IPS-20b (cell line): ENCODE measurements around the gene UBA7.
A peak's percentile ranks its signal among the peaks of the same experiment; 100 is the strongest.
"Not testable (repeated sequence)": the region's sequence is repeated elsewhere in the genome, so short reads cannot be mapped to it uniquely, and the experiment has no call there.

Experiments used
- H3K27ac ChIP-seq: one replicate; pipeline ENCODE4 v1.5.1; 2013; ENCODE audit warnings: low read length
- H3K27me3 ChIP-seq: 2 replicates; pipeline ENCODE4 v1.6.1; 2013; ENCODE audit warnings: mild to moderate bottlenecking, low read length, inconsistent platforms; ENCODE audit not compliant: insufficient read depth
- H3K36me3 ChIP-seq: 2 replicates; pipeline ENCODE4 v1.6.1; 2013; ENCODE audit warnings: low read depth, mild to moderate bottlenecking, inconsistent platforms, low read length, moderate library complexity; ENCODE audit not compliant: insufficient read depth
- H3K4me1 ChIP-seq: 2 replicates; pipeline ENCODE4 v1.6.1; 2013; ENCODE audit warnings: mild to moderate bottlenecking, control low read depth, inconsistent platforms, low read length, moderate library complexity; ENCODE audit not compliant: insufficient read depth
- H3K4me3 ChIP-seq: 2 replicates; pipeline ENCODE4 v1.5.1; 2013; ENCODE audit warnings: mild to moderate bottlenecking, low read length, inconsistent platforms
- H3K9ac ChIP-seq: 2 replicates; pipeline ENCODE4 v1.6.1; 2013; ENCODE audit warnings: low read depth, mild to moderate bottlenecking, inconsistent platforms, low read length, moderate library complexity
- H3K9me3 ChIP-seq: 2 replicates; pipeline ENCODE4 v1.6.1; 2013; ENCODE audit warnings: mild to moderate bottlenecking, low read depth, low read length, inconsistent platforms; ENCODE audit not compliant: insufficient read depth

UBA7 gene

DNA sequence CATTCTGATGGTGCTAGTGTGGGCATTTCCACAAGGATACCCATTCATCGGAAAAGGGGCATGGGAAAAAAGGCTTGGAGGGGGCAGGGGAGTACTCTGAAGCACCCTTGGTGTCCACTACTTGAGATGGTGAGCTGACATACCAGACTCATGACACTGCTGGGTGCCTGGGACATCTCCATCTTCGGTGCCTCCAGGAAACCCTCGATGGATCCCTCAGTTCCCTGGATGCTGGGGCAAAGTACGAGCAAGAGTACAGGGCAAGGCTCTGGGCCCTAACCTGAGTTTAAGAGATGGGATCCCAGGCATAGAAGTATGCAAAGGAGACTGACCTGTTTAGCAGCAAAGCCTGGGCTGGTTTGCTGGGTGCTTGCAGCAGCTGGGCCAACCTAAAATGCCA lies 22.2 kb downstream of the UBA7 start:
- no peak overlapping the region for H3K9ac ChIP-seq
- no peak overlapping the region for H3K4me3 ChIP-seq
- no peak overlapping the region for H3K27ac ChIP-seq
- no peaks in the 10 kb centered on the region for H3K9me3 ChIP-seq
- H3K27me3 ChIP-seq: no peaks in the 10 kb centered on the region
- H3K36me3 ChIP-seq: no peaks in the 10 kb centered on the region
- no peaks in the 10 kb centered on the region for H3K4me1 ChIP-seq

DNA sequence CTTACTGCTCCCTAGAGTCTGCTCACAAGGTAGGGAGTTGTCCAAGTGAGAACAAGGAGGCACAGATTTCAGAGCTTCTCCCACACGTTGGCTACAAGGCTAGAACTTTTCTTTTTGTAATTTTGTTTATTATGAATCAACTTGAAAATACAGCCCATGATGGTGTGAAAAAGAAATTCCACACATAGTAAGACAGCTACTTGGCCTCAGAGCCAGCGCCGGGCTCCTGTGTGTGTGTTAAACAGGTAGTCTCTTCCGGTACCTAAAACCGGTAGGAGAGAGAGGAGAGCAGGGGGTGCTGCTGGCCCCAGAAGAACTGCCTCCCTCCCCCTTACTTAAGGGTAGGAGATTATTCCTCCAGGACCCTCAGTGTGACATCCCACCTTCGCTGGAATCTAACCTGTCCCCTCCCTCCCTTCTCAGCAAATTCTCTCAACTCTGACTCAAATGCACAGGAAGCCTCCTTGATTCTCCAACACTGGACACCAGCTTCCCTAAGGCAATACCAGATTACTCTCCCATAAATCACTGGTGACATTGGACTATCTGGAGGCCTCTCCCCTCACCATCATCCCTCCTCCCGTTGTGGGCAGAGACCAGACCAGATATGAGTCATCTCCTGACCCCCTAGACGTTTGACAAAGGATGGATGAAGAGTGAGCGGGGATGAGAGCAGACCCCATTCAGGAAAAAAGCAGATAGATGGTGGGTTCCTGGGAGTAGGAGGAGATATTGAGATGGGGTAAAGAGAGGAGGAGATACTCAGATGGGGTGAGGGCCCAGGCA lies 22.9 kb downstream of the UBA7 start:
- Histone ChIP-seq H3K36me3 (no peaks in the 10 kb centered on the region), H3K4me1 (no peaks in the 10 kb centered on the region), H3K9ac (no peak overlapping the region), H3K9me3 (no peaks in the 10 kb centered on the region), H3K4me3 (no peak overlapping the region), H3K27ac (no peak overlapping the region), H3K27me3 (no peaks in the 10 kb centered on the region)

DNA sequence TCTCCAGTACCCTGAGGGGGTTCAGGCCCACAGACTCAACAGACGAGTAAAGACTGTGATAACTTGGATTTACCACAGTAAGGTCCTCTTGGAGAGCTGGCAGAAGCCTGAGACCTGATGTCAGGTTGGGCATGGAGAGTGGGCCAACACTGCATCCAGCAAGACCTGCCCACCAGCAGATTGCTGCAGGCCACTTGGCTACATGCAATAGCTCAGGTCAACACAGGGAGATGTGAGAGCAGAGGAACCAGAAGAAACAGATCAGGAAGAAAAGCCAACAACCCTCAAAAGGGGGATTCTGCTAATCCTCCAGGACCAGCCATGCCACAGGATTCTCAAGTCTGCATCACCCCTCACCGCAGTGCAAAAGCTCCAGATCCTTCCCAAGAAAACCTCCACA lies 25.7 kb downstream of the UBA7 start:
- H3K27me3 ChIP-seq: no peaks in the 10 kb centered on the region
- H3K9ac ChIP-seq: no peak overlapping the region
- no peak overlapping the region for H3K27ac ChIP-seq
- H3K9me3 ChIP-seq: no peaks in the 10 kb centered on the region
- H3K36me3 ChIP-seq: peaks cover 9% of the 10 kb centered on the region; the same call in 1 of the 2 replicates
- peaks cover 3% of the 10 kb centered on the region for H3K4me1 ChIP-seq
- H3K4me3 ChIP-seq: no peak overlapping the region

DNA sequence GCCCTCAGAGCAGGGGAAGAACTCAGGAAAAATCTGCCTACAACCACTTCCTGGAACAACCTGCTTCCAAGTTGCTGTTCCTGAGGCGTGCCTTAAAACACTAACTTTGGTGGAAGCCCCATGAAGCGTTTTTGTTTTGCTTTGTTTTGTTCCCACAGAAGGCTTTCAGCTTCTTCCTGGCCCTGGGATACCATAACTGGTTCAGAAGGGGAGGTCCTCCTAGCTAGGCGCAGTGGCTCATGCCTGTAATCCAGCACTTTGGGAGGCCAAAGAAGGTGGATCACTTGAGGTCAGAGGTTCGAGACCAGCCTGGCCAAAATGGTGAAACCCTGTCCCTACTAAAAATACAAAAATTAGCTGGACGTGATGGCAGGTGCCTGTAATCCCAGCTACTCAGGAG lies 26.2 kb downstream of the UBA7 start:
- Histone ChIP-seq H3K4me1 (peaks cover 3% of the 10 kb centered on the region), H3K9ac (no peak overlapping the region), H3K9me3 (no peaks in the 10 kb centered on the region), H3K27me3 (no peaks in the 10 kb centered on the region), H3K36me3 (peaks cover 9% of the 10 kb centered on the region; the same call in 1 of the 2 replicates), H3K4me3 (no peak overlapping the region), H3K27ac (no peak overlapping the region)

DNA sequence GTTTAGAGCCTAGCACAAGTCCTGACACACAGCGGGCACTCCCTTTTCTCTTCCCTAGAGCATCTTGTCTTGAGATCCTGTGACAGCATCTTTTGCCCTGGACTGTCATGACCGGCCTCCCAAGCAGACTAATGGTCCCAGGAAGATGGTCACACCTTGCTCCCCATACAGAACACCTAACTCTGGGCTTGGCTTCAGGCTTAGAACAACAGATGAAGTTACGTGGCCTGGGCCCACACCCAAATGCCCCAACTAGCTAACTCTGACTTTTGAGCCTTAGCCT lies 26.6 kb downstream of the UBA7 start:
- no peaks in the 10 kb centered on the region for H3K27me3 ChIP-seq

DNA sequence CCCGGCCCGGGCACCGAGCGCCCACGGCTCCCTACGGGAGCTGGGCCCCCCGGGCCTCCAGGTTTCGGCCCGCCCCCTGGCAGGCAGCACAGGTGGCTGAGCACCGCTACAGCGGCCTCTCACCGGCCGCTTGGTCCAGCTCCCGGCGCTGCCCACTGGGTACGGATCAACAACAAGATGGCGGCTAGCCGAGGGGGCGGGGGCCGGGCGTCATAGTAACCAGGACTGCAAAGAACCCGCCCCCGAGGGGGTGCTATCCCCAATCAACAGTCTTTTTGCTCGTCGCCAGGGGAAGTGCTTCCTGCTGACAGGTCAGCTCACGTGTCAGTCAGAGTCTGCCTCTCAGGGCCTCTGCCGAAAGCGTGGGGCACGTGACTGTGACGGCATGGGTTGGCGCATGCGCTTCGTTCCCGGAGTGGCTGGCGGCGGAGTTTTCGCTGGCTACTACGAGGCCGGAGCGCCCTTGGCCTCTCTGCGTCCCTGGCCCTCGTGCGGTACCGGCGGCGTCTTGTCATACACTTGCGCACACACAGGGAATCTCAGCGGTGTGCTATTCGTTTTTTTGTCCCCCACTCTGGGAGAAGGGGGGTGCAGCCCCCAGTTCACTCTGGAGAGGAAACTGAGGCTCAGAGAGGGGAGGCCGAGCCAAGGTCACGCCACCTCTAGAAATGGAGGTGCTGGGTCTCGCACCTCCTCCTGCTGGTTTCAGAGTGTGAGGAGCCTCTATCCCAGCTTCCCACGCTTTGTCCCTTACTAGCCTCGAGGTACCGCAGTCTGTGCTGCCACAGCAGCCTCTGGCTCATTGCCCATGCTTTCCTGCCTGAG lies 27.2 kb downstream of the UBA7 start, which contains the start of gene IP6K1:
TSS of gene IP6K1 (minus strand) at position 186 of the 825 bp plus-strand sequence. CDS start 38,502 bp downstream, outside the sequence.
- peak within 1 kb of the TSS; percentile 4 for H3K27ac ChIP-seq

More for the DNA sequence above, 26.6 kb downstream of the UBA7 start:
- peak overlapping the region; percentile 44; the same call in 1 of the 2 replicates for H3K4me3 ChIP-seq
- H3K9me3 ChIP-seq: no peaks in the 10 kb centered on the region
- peaks cover 9% of the 10 kb centered on the region; the same call in 1 of the 2 replicates for H3K36me3 ChIP-seq
- peak overlapping the region; percentile 66; the same call in 1 of the 2 replicates for H3K9ac ChIP-seq
- peaks cover 3% of the 10 kb centered on the region for H3K4me1 ChIP-seq
- H3K27ac ChIP-seq: no peak overlapping the region

DNA sequence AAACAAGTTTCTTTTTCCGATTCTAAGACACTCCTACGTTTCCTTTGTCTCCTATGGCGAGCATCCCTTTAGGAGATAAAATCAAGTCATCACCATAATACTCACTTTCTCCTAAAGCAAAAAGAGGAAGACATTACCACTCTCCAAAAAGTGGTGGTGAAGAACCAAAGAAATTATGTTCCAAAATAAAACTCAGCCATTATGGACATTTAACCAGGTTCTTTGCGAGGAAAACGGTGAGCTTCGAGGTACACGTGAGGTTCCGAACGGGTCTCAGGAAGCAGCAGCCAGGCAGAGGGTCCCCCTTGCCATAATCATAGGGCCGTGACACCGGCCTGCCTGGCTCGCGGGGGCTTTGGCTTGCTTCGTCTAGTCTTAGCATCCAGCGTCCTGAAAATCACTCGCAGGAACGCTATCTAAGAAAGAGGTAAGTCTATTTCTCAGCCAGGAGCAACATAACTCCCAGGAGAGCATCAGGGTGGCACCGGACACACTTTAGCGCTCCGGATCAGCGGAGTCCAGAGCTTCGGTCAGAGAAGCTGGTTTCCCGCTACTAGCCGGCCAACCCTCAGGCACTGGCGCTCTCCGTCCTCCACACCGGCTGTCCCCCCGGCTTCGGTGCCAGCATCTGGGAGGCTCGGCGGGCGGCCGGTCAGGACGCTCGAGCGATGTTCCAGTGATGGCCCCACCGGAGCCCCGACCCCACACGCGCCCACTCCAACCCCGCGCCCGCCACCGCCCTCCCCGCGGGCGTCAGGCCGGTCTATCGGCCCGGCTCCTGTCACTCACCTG lies 28.0 kb downstream of the UBA7 start:
- H3K9me3 ChIP-seq: no peaks in the 10 kb centered on the region
- H3K27me3 ChIP-seq: no peaks in the 10 kb centered on the region
- peaks cover 3% of the 10 kb centered on the region for H3K4me1 ChIP-seq
- H3K9ac ChIP-seq: peak overlapping the region; percentile 84; the same call in 1 of the 2 replicates
- peak overlapping the region; percentile 4 for H3K27ac ChIP-seq
- H3K4me3 ChIP-seq: peak overlapping the region; percentile 86
- peaks cover 16% of the 10 kb centered on the region for H3K36me3 ChIP-seq

More for the DNA sequence above, 27.2 kb downstream of the UBA7 start, which contains the start of gene IP6K1:
- no peaks in the 10 kb centered on the region for H3K9me3 ChIP-seq
- peaks cover 3% of the 10 kb centered on the region for H3K4me1 ChIP-seq
- no peaks in the 10 kb centered on the region for H3K27me3 ChIP-seq
- H3K36me3 ChIP-seq: peaks cover 11% of the 10 kb centered on the region
- peak within 1 kb of the TSS; percentile 86 for H3K4me3 ChIP-seq
- H3K9ac ChIP-seq: peak within 1 kb of the TSS; percentile 84; the same call in 1 of the 2 replicates

DNA sequence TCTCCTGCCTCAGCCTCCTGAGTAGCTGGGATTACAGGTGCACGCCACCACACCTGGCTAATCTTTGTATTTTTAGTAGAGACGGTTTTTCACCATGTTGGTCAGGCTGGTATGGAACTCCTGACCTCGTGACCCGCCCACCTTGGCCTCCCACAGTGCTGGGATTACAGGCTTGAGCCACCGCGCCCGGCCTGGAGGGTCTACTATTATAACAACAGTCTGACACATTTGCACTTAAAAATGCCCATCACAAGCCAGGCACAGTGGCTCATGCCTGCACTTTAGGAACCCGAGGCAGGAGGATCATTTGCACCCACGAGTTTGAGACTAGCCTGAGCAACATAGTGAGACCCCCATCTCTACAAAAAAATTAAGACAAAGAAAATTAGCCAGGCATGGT lies 31.5 kb downstream of the UBA7 start:
- not testable (repeated sequence) for H3K4me1 ChIP-seq, H3K27me3 ChIP-seq, H3K9ac ChIP-seq, H3K4me3 ChIP-seq, H3K27ac ChIP-seq, H3K9me3 ChIP-seq
- peaks cover 30% of the 10 kb centered on the region for H3K36me3 ChIP-seq

DNA sequence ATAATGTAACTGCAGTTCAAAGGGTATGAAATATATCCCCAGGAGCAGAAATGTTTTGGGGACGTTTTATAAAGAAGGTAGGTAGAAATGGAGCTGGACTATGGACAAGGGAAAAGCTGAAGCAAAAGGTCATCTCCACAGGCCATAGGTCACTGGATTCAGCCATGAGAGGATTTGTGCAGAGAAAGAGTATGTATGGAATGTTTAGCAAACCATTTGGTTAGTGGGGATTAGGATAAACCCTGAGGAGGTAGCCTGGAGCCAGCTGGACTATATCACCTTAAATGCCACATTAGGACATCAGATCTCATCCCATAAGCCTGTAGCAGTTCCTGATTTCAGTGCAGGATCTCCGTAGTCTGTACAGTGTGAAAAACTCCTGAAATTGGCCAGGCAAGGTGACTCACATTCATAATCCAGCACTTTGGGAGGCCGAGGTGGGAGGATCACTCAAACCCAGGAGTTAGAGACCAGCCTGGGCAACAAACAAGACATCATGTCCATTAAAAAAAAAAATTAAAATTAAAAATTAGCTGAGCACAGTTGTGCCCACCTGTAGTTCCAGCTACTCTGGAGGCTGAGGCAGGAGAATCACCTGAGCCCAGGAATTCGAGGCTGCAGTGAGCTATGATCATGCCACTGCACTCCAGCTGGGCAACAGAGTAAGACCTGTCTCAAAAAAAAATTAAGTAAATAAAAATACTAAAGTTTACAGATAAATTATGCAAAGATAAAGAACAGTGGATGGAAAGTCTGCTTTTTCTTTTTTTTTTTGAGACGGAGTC lies 32.1 kb downstream of the UBA7 start:
- Histone ChIP-seq H3K4me1 (peaks cover 3% of the 10 kb centered on the region), H3K27ac (no peak overlapping the region), H3K4me3 (no peak overlapping the region), H3K9me3 (no peaks in the 10 kb centered on the region), H3K27me3 (no peaks in the 10 kb centered on the region), H3K36me3 (peaks cover 33% of the 10 kb centered on the region), H3K9ac (no peak overlapping the region)

DNA sequence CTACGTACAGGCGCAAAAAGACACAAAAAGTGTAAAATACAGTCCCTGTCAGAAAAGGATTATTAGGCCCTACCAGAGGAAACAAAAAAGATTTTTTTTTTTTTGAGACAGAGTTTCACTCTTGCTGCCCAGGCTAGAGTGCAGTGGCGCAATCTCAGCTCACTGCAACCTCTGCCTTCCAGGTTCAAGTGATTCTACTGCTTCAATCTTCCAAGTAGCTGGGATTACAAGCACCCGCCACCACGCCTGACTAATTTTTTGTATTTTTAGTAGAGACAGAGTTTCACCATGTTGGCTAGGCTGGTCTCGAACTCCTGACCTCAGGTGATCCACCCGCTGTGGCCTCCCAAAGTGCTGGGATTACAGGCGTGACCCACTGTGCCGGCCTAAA lies 32.8 kb downstream of the UBA7 start:
- H3K4me1 ChIP-seq, H3K27me3 ChIP-seq, H3K9me3 ChIP-seq, H3K27ac ChIP-seq, H3K4me3 ChIP-seq: not testable (repeated sequence)
- Histone ChIP-seq H3K36me3 (peaks cover 36% of the 10 kb centered on the region), H3K9ac (0 out of 2 replicates have a peak overlapping the region, but pooled peaks have one; percentile 11)
